ENCODE measurements around the gene SFXN2.
"Not testable (repeated sequence)": the region's sequence is repeated elsewhere in the genome, so short reads cannot be mapped to it uniquely, and the experiment has no call there.

The SFXN2 gene

DNA sequence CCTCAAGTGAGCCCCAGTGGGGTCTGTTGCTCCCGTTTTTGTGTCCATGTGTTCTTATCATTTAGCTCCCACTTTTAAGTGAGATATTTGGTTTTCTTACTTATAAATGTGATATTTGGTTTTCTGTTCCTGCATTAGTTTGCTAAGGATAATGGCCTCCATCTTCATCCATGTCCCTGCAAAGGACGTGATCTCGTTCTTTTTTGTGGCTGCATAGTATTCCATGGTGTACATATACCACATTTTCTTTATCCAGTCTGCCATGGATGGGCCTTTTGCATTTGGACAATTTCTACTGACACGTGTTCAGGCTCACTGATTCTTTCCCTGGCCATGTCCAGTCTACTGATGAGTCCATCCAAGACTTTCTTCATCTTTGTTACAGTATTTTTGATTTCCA is 9.6 kb downstream of the SFXN2 start:
- no peak for DNase-seq

GRCh38 chr10:102726274-102726673 is 11.8 kb downstream of the SFXN2 start:
- no peak for DNase-seq

DNA sequence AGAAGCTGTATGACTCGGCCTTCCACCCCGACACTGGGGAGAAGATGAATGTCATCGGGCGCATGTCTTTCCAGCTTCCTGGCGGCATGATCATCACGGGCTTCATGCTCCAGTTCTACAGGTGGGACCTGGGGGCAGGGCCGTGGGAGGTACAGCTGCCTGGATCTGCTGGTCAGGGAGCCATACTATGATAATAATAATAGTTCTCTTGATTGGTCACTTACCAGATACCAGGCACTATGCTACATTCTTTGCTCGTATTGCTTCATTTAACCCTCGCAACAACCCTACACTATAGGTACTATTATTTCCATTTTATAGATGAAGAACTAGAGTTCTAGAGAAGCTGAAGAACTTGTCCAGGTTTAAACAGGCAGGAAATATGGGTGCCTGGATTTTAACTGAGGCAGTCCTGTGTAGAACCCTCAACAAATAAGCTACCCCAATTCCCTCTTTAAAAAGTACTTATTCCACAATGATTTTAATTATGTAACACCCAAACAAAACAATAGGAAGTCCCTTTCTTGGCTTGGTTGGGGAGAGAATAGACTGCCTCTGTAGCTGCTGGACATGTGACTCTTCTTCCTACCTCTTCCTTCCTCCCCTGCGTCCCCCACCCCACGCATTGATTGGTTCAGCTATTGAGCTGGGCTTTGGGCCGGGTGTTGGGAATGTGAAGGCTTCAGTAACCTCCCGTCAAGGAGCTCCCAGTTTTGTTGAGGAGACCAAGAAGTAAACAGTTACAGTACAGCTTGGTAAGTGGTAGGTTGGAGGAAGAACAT is 12.8 kb downstream of the SFXN2 start:
- no peak for DNase-seq

- peak; percentile 24 for DNase-seq
Measured at GRCh38 chr10:102729029-102730026, 14.9 kb downstream of the SFXN2 start.

DNA sequence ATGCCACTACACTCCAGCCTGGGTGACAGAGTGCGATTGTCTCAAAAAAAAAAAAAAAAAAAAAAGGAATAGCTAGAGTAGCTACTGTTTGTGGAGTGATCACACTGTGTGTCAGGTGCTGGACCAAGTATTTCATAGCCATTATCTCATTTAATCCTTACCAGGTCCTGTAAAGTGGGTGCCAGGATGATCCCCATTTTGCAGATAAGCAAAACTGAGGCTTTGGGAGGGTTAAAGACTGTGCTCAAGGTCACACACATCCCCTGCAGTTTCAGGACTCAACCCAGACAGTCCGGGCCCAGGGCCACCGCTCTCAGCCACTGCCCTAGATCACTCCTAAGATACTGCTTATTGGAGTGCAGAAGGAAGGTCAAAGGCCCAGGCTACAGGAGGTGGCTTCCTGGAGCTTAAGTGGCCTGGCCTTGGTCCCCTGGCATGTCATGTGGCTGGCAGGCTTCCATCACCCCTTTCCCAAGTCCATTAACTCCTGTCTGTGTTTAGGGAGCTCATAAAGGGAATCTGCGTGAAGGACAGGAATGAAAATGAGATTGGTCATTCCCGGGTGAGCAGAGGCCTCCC is 16.9 kb downstream of the SFXN2 start:
- no peak for DNase-seq

DNA sequence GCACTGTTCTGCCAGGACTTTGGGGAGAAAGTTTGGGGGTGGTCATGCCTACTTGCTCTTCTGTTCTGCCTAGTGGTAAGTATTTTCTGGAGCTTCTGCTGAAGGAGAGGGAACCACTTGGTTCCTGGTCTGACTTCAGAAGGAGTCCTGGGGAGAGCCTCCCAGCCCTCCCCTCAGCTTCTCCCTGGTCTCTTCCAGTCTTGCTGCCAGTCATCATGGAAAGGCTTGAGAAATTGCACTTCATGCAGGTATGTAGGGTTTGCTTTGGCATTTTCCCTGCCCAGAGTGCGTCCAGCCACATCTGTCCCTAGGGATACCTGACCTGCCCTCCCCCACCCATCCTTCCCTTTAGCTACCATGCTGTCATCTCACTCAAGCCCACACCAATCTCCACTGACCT is 18.2 kb downstream of the SFXN2 start:
- no peak for DNase-seq

DNA sequence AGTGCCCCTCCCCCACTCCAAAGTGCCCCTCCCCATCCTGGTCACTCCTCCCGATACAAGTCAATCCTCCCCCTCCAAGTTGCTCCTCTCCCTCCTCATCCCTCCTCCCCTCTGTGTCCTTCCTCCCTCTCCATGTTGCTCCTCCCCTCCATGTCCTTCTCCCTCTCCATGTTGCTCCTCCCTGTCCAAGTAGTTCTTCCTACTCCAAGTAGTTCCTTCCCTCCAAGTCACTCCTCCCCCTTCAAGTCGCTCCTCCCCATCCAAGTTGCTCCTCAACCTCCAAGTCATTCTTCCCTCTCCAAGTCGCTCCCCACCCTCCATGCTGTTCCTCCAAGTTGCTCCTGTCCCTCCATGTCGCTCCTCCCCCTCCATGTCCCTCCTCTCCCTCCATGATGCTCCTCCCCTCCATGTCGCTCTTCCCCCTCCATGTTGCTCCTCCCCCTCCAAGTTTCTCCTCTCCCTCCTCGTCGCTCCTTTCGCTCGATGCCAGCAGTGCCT is 20.7 kb downstream of the SFXN2 start:
- DNase-seq = no peak

- no peak for DNase-seq
Measured at GRCh38 chr10:102738692-102739121, 24.3 kb downstream of the SFXN2 start.

DNA sequence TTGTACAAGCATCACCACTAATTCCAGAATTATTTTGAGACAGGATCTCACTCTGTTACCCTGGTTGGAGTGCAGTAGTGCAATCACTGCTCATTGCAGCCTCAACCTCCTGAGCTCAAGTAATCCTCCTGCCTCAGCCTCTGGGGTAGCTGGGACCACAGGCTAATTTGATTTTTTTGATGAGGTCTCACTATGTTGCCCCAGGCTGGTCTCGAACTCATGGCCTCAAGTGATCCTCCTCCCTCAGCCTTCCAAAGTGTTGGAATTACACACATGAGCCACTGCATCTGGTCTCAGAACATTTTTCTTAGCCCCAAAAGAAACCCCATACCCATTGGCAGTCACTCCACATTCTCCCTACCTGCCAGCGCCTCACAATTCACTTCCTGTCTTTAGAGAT is 25.8 kb downstream of the SFXN2 start:
- DNase-seq = no peak

DNA sequence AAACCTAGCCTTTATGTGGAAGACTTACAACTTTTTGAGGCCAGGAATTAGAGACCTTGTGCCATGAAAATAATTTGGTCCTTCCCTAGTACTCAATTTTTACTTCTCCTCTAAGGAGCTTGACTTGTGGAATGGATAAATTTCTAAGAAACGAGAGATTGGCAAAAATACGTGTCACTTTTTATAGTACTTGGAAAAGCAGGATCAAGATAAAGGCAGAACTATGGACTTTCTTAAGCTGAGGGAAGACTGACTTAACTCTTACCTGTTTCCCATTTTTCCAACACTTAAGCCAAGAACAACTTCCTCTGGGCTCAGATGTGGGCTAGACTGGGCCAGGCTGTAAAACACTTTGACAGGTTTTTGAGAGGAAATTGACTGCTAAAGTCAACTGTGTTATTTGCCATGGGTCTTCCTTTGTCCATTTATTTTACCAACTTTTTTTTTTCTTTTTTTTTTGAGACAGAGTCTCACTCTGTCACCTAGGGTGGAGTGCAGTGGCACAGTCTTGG is 27.3 kb downstream of the SFXN2 start:
- DNase-seq = no peak

DNA sequence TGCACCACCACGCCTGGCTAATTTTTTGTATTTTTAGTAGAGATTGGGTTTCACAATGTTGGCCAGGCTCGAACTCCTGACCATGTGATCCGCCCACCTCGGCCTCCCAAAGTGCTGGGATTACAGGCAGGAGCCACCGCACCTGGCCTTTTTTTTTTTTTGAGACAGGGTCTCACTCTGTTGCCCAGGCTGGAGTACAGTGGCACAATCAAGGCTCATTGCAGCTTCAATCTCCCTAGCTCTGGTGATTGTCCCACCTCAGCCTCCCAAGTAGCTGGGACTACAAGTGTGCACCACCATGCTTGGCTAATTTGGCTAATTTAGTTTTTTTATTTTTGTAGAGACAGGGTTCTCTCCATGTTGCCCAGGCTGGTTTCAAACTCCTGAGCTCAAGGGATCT is 27.9 kb downstream of the SFXN2 start:
- not testable (repeated sequence) for DNase-seq

- no peak for DNase-seq
Measured at GRCh38 chr10:102743078-102743587, 28.7 kb downstream of the SFXN2 start.

- peak; percentile 99 for DNase-seq
Measured at GRCh38 chr10:102743588-102744373, 29.3 kb downstream of the SFXN2 start, which contains the start of gene WBP1L. TSS of gene WBP1L (plus strand) at chr10:102743948. CDS start at chr10:102744054, 106 bp downstream.

DNA sequence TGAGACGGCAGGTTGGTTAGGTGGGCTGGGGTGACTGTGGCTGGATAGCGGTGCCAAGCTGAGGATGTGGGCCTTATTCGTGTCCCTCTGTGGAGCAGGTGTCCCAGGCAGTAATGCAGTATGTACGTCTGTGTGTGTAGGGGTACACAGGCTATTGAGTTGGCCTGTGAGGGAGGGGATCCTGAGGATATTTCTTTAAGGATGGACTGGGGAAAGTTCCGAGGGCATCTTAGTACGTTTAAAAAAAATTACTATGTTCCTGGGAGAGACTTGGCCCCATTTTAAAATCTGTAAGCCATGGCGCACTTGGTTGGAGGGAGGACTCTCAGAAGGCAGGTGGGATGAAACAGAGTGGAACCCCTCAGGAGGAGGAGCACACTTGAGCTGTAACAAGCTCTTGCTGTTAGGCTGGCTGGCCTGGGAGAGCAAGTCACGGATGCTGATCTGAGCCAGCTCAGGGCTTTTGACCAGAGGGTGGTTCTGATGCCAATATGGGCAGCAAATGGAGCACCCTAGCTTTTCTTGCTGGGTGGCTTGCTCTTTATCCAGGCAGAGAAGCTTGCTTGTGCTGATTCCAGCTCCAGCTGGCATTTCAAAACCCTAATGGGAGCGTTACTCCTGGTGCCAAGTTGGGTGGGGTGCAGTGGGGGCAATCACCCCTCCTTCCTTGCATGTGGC is 30.1 kb downstream of the SFXN2 start:
- DNase-seq = no peak

GRCh38 chr10:102745157-102745556 is 30.7 kb downstream of the SFXN2 start:
- DNase-seq = no peak

DNA sequence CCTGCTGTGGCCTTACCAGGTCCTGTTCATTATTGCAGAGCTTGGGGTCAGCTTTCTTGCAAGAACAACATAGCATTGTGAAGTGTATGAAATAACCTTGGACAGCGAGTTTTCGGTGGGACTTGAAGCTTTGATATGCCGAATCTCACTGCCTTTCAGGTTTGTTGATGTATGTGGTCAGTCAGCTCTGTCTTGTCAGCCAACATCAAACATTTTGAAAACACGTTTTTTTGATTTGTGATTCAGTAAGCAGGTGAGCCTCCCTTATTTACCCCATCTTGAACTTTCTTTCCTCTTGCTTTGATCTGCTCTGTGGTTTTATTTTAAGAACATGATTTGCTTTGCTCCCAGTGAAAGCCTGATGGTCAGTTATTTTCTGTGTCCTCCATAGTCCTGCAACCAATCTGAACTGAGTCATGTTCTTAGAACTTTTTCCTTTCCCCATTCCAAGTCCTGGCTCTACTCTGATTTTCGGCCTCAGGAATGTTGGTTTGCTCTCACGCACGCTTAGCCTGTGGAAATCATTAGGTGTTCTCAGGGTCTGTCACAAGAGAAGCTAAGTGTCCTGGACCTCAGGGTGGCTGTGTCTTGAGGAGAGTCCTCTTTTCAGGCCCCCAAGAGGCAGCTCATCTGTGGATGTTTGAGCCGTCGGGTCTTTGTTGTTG is 38.0 kb downstream of the SFXN2 start:
- DNase-seq = no peak

GRCh38 chr10:102752934-102753664 is 38.7 kb downstream of the SFXN2 start:
- peak; percentile 3 for DNase-seq

- no peak for DNase-seq
Measured at GRCh38 chr10:102753718-102754117, 39.3 kb downstream of the SFXN2 start.

GRCh38 chr10:102757323-102757722 is 42.9 kb downstream of the SFXN2 start:
- no peak for DNase-seq

Measured in NCI-H1436 (cell line).